Stimulated activated CD4-positive, alpha-beta T cell treated with anti-CD3 and anti-CD28 coated beads, TNF-alpha, amount 100 ng/mL, for 1 hour (primary cell): ENCODE data around the gene LYRM1.
"Not testable (repeated sequence)": the region's sequence is repeated elsewhere in the genome, so short reads cannot be mapped to it uniquely, and the experiment has no call there.

Experiments used
- DNase-seq, 3 donors: peaks; one replicate each; pipeline ENCODE4 v3.0.0-alpha.2; 2020; ENCODE audit warnings: low read depth in 3 of 3, low spot score in 1 of 3

The LYRM1 gene

GRCh38 chr16:20900299-20901067, at the start of gene LYRM1, which contains the start of gene DCUN1D3:
Gene LYRM1, plus strand, starts transcription at chr16:20900771. Its CDS starts 14,785 bp downstream, at chr16:20915556.
Gene DCUN1D3, minus strand, starts transcription at chr16:20900358. Its CDS starts 37,820 bp downstream, at chr16:20862538.
- DNase-seq = peak; percentile 63 to 80 (median 64)

GRCh38 chr16:20850981-20851380, 49.6 kb upstream of the LYRM1 start:
- no peak for DNase-seq

- DNase-seq = no peak
Measured at GRCh38 chr16:20851601-20852000, 49.0 kb upstream of the LYRM1 start.

GRCh38 chr16:20853143-20853542, 47.4 kb upstream of the LYRM1 start:
- DNase-seq = no peak

- DNase-seq = no peak
Measured at GRCh38 chr16:20853981-20854620, 46.5 kb upstream of the LYRM1 start.

GRCh38 chr16:20854963-20855362, 45.6 kb upstream of the LYRM1 start:
- no peak for DNase-seq

- no peak for DNase-seq
Measured at GRCh38 chr16:20857281-20857680, 43.3 kb upstream of the LYRM1 start.

- DNase-seq = no peak
Measured at GRCh38 chr16:20859229-20859628, 41.3 kb upstream of the LYRM1 start.

GRCh38 chr16:20859699-20860098, 40.9 kb upstream of the LYRM1 start:
- no peak for DNase-seq

GRCh38 chr16:20860361-20860760, 40.2 kb upstream of the LYRM1 start:
- no peak for DNase-seq

- DNase-seq = not testable (repeated sequence)
Measured at GRCh38 chr16:20860995-20861394, 39.6 kb upstream of the LYRM1 start.

- DNase-seq = no peak
Measured at GRCh38 chr16:20862162-20862960, 38.2 kb upstream of the LYRM1 start.

GRCh38 chr16:20864376-20864775, 36.2 kb upstream of the LYRM1 start:
- DNase-seq = not testable (repeated sequence)

- DNase-seq = no peak
Measured at GRCh38 chr16:20865420-20866131, 35.0 kb upstream of the LYRM1 start.

- DNase-seq = no peak
Measured at GRCh38 chr16:20866145-20866772, 34.3 kb upstream of the LYRM1 start.

GRCh38 chr16:20866801-20867200, 33.8 kb upstream of the LYRM1 start:
- DNase-seq = no peak

GRCh38 chr16:20867585-20867984, 33.0 kb upstream of the LYRM1 start:
- DNase-seq = no peak

- DNase-seq = no peak
Measured at GRCh38 chr16:20868890-20869289, 31.7 kb upstream of the LYRM1 start.

- DNase-seq = no peak
Measured at GRCh38 chr16:20870122-20870820, 30.3 kb upstream of the LYRM1 start.

GRCh38 chr16:20871258-20871657, 29.3 kb upstream of the LYRM1 start:
- DNase-seq = no peak
